ENCODE results near the gene OR2T5. TPM values are rescaled to one million over a fixed set of nuclear protein-coding genes. Genes with fewer than 3 reads are reported as not detected.
"Not testable (repeated sequence)": the region's sequence is repeated elsewhere in the genome, so short reads cannot be mapped to it uniquely, and the experiment has no call there.

The OR2T5 gene
- total and polyA plus RNA-seq, 4 donors: not detected

DNA sequence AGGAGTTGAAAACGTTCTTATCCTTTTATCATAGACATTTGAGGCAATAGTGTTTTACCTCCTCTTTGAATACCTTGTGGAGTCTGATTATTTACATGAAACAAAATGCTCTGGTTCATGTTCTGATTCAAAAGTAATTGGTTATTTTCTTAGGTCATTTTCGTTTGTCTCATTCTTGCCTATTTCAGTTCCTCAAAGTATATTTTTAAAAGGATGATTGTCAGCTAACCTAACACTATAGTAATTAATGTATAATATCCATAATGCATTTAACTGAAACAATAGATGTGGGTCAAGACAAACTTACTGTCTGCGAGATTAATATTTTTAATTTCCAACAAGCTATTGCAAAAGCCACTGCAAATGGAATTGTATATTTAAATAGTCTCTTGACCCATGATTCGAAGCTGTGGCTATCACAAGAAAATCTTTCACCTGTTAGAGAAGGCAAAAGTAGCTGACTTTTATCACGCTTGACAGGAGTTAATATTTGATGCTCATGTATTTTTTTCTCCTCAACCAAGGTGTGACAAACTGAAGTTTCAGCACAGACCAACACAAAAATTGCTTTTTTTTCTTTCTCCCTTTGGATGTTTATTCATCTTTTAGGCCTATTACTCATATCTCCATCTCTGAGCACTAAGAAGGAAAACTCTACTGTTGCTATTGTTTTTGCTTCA, 37.8 kb upstream of the OR2T5 start:
- H3K9me3 ChIP-seq (ENCODE audit: control insufficient read depth, low read length); DNase-seq; ATAC-seq (ENCODE audit: low FRiP score); H3K4me1 ChIP-seq (ENCODE audit: control insufficient read depth in 1 of 2, insufficient read depth in 2 of 2, low read length in 2 of 2); H3K4me3 ChIP-seq (ENCODE audit: low read length in 2 of 2); H3K36me3 ChIP-seq (ENCODE audit: control insufficient read depth in 1 of 2, insufficient read depth in 2 of 2, low read length in 1 of 2); H3K27ac ChIP-seq (ENCODE audit: low read depth in 1 of 2, low read length in 2 of 2); H3K27me3 ChIP-seq (ENCODE audit: control insufficient read depth in 1 of 2, insufficient read depth in 2 of 2, low read length in 1 of 2); intact Hi-C loops (cut with DNase I): not testable (repeated sequence)
- WGBS, 2 donors: 36 to 46% methylated on average over 2 of the region's 5 CpGs

DNA sequence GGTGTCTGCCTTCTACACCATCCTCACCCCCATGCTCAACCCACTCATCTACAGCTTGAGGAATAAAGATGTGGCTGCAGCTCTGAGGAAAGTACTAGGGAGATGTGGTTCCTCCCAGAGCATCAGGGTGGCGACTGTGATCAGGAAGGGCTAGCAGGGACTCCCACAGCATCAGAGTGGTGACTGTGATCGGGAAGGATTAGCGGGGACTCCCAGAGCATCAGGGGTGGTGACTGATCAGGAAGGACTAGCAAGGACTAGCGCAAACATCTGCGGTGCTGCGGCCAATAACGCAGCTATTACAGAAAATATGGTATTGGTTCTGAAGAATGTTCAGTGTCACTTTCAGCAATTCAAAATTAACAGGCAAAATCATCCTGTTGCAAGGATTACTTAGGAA, 34.8 kb upstream of the OR2T5 start:
- H3K9me3 ChIP-seq (ENCODE audit: control insufficient read depth, low read length); DNase-seq; H3K27ac ChIP-seq (ENCODE audit: low read depth in 1 of 2, low read length in 2 of 2); H3K27me3 ChIP-seq (ENCODE audit: control insufficient read depth in 1 of 2, insufficient read depth in 2 of 2, low read length in 1 of 2); H3K4me1 ChIP-seq (ENCODE audit: control insufficient read depth in 1 of 2, insufficient read depth in 2 of 2, low read length in 2 of 2); H3K4me3 ChIP-seq (ENCODE audit: low read length in 2 of 2); H3K36me3 ChIP-seq (ENCODE audit: control insufficient read depth in 1 of 2, insufficient read depth in 2 of 2, low read length in 1 of 2); intact Hi-C loops (cut with DNase I); ATAC-seq (ENCODE audit: low FRiP score): not testable (repeated sequence)
- 80 to 84% methylated on average over 7 of the region's 7 CpGs for WGBS, 2 donors

GRCh38 chr1:248455045-248455444, 33.3 kb upstream of the OR2T5 start:
- H3K27me3 ChIP-seq (ENCODE audit: control insufficient read depth in 1 of 2, insufficient read depth in 2 of 2, low read length in 1 of 2); H3K36me3 ChIP-seq (ENCODE audit: control insufficient read depth in 1 of 2, insufficient read depth in 2 of 2, low read length in 1 of 2); H3K4me3 ChIP-seq (ENCODE audit: low read length in 2 of 2); ATAC-seq (ENCODE audit: low FRiP score); DNase-seq; H3K4me1 ChIP-seq (ENCODE audit: control insufficient read depth in 1 of 2, insufficient read depth in 2 of 2, low read length in 2 of 2); H3K27ac ChIP-seq (ENCODE audit: low read depth in 1 of 2, low read length in 2 of 2); intact Hi-C loops (cut with DNase I); H3K9me3 ChIP-seq (ENCODE audit: control insufficient read depth, low read length): not testable (repeated sequence)
- WGBS, 2 donors: 62 to 65% methylated on average over 1 to 2 of the region's 4 CpGs

- DNase-seq; intact Hi-C loops (cut with DNase I); ATAC-seq (ENCODE audit: low FRiP score); H3K4me3 ChIP-seq (ENCODE audit: low read length in 2 of 2); H3K27ac ChIP-seq (ENCODE audit: low read depth in 1 of 2, low read length in 2 of 2); H3K27me3 ChIP-seq (ENCODE audit: control insufficient read depth in 1 of 2, insufficient read depth in 2 of 2, low read length in 1 of 2); H3K36me3 ChIP-seq (ENCODE audit: control insufficient read depth in 1 of 2, insufficient read depth in 2 of 2, low read length in 1 of 2); H3K4me1 ChIP-seq (ENCODE audit: control insufficient read depth in 1 of 2, insufficient read depth in 2 of 2, low read length in 2 of 2); H3K9me3 ChIP-seq (ENCODE audit: control insufficient read depth, low read length): not testable (repeated sequence)
- no CpG with 5 or more reads among the region's 2 CpGs for WGBS, 2 donors
Measured at GRCh38 chr1:248456635-248457034, 31.8 kb upstream of the OR2T5 start.

- intact Hi-C loops (cut with DNase I); H3K4me1 ChIP-seq (ENCODE audit: control insufficient read depth in 1 of 2, insufficient read depth in 2 of 2, low read length in 2 of 2); H3K27me3 ChIP-seq (ENCODE audit: control insufficient read depth in 1 of 2, insufficient read depth in 2 of 2, low read length in 1 of 2); H3K27ac ChIP-seq (ENCODE audit: low read depth in 1 of 2, low read length in 2 of 2); ATAC-seq (ENCODE audit: low FRiP score); DNase-seq; H3K36me3 ChIP-seq (ENCODE audit: control insufficient read depth in 1 of 2, insufficient read depth in 2 of 2, low read length in 1 of 2); H3K9me3 ChIP-seq (ENCODE audit: control insufficient read depth, low read length); H3K4me3 ChIP-seq (ENCODE audit: low read length in 2 of 2): not testable (repeated sequence)
- 62% methylated on average over 7 of the region's 7 CpGs for WGBS, 2 donors
Measured at GRCh38 chr1:248459117-248459516, 29.3 kb upstream of the OR2T5 start.

- no peaks in the 10 kb centered on the region for H3K27me3 ChIP-seq (ENCODE audit: control insufficient read depth in 1 of 2, insufficient read depth in 2 of 2, low read length in 1 of 2)
- no peaks in the 10 kb centered on the region for H3K36me3 ChIP-seq (ENCODE audit: control insufficient read depth in 1 of 2, insufficient read depth in 2 of 2, low read length in 1 of 2)
- DNase-seq: no peak
- H3K9me3 ChIP-seq (ENCODE audit: control insufficient read depth, low read length): no peaks in the 10 kb centered on the region
- H3K4me1 ChIP-seq (ENCODE audit: control insufficient read depth in 1 of 2, insufficient read depth in 2 of 2, low read length in 2 of 2): no peaks in the 10 kb centered on the region
- ATAC-seq (ENCODE audit: low FRiP score): no peak
- no peak overlapping the region for H3K27ac ChIP-seq (ENCODE audit: low read depth in 1 of 2, low read length in 2 of 2)
- intact Hi-C loops (cut with DNase I): no loop called here
- 70 to 81% methylated on average over 4 of the region's 4 CpGs for WGBS, 2 donors
- no peak overlapping the region for H3K4me3 ChIP-seq (ENCODE audit: low read length in 2 of 2)
Measured at GRCh38 chr1:248471154-248471553, 17.2 kb upstream of the OR2T5 start.

GRCh38 chr1:248472111-248472510, 16.3 kb upstream of the OR2T5 start:
- H3K9me3 ChIP-seq (ENCODE audit: control insufficient read depth, low read length); ATAC-seq (ENCODE audit: low FRiP score); DNase-seq; H3K36me3 ChIP-seq (ENCODE audit: control insufficient read depth in 1 of 2, insufficient read depth in 2 of 2, low read length in 1 of 2); intact Hi-C loops (cut with DNase I); H3K27me3 ChIP-seq (ENCODE audit: control insufficient read depth in 1 of 2, insufficient read depth in 2 of 2, low read length in 1 of 2); H3K27ac ChIP-seq (ENCODE audit: low read depth in 1 of 2, low read length in 2 of 2); H3K4me3 ChIP-seq (ENCODE audit: low read length in 2 of 2); H3K4me1 ChIP-seq (ENCODE audit: control insufficient read depth in 1 of 2, insufficient read depth in 2 of 2, low read length in 2 of 2): not testable (repeated sequence)
- WGBS, 2 donors: 56 to 58% methylated on average over 2 of the region's 2 CpGs

GRCh38 chr1:248473051-248473450, 15.3 kb upstream of the OR2T5 start, which contains the start of gene OR2T3:
Gene OR2T3, plus strand, starts transcription at chr1:248473351. Its CDS starts 0 bp downstream, at chr1:248473351.
- H3K27me3 ChIP-seq (ENCODE audit: control insufficient read depth in 1 of 2, insufficient read depth in 2 of 2, low read length in 1 of 2); H3K36me3 ChIP-seq (ENCODE audit: control insufficient read depth in 1 of 2, insufficient read depth in 2 of 2, low read length in 1 of 2); H3K27ac ChIP-seq (ENCODE audit: low read depth in 1 of 2, low read length in 2 of 2); ATAC-seq (ENCODE audit: low FRiP score); H3K9me3 ChIP-seq (ENCODE audit: control insufficient read depth, low read length); H3K4me3 ChIP-seq (ENCODE audit: low read length in 2 of 2); H3K4me1 ChIP-seq (ENCODE audit: control insufficient read depth in 1 of 2, insufficient read depth in 2 of 2, low read length in 2 of 2); DNase-seq; intact Hi-C loops (cut with DNase I): not testable (repeated sequence)
- WGBS, 2 donors: 44 to 66% methylated on average over 1 to 2 of the region's 2 CpGs

- H3K27ac ChIP-seq (ENCODE audit: low read depth in 1 of 2, low read length in 2 of 2); H3K9me3 ChIP-seq (ENCODE audit: control insufficient read depth, low read length); H3K4me3 ChIP-seq (ENCODE audit: low read length in 2 of 2); intact Hi-C loops (cut with DNase I); ATAC-seq (ENCODE audit: low FRiP score); DNase-seq; H3K4me1 ChIP-seq (ENCODE audit: control insufficient read depth in 1 of 2, insufficient read depth in 2 of 2, low read length in 2 of 2); H3K36me3 ChIP-seq (ENCODE audit: control insufficient read depth in 1 of 2, insufficient read depth in 2 of 2, low read length in 1 of 2); H3K27me3 ChIP-seq (ENCODE audit: control insufficient read depth in 1 of 2, insufficient read depth in 2 of 2, low read length in 1 of 2): not testable (repeated sequence)
- WGBS, 2 donors: no CpG with 5 or more reads among the region's 1 CpG
Measured at GRCh38 chr1:248475660-248476059, 12.7 kb upstream of the OR2T5 start.

Data from aorta (tissue), 5 donors.